ENCODE results near the gene SLC25A26.
"Not testable (repeated sequence)": the region's sequence is repeated elsewhere in the genome, so short reads cannot be mapped to it uniquely, and the experiment has no call there.

DNA sequence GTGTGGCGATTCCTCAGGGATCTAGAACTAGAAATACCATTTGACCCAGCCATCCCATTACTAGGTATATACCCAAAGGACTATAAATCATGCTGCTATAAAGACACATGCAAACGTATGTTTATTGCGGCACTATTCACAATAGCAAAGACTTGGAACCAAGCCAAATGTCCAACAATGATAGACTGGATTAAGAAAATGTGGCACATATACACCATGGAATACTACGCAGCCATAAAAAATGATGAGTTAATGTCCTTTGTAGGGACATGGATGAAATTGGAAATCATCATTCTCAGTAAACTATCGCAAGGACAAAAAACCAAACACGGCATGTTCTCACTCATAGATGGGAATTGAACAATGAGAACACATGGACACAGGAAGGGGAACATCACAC, 54.0 kb downstream of the SLC25A26 start:
- not testable (repeated sequence) for TF ChIP-seq EZH2 (IDR thresholded peaks at IDR 0.05); POLR2AphosphoS5 (IDR thresholded peaks at IDR 0.05; ENCODE audit: borderline replicate concordance, low read depth, low read length)
